A673 (cell line): ENCODE data around the gene NLGN1. TPM values are rescaled to one million over a fixed set of nuclear protein-coding genes. Genes with fewer than 3 reads are reported as not detected.

Experiments
- BruUV-seq: library from RNA; stranded (reverse); fragments of 400-500 nt; replicated peaks from 2 replicates; lab custom pipeline; 2021; lab: Mats Ljungman, UMichigan
- CTCF ChIA-PET: fragments of 300-600 bp; sonication (Branson Sonifier 250); formaldehyde crosslinking; loops from one replicate; lab custom pipeline; 2022; ENCODE audit warnings: antibody characterized with exemption; lab: Charles Lee
- POLR2A ChIA-PET: fragments of 300-600 bp; sonication (Branson Sonifier 250); formaldehyde crosslinking; loops from one replicate; lab custom pipeline; 2022; ENCODE audit warnings: antibody characterized with exemption; ENCODE audit not compliant: low non-redundant PET; lab: Charles Lee
- DNase-seq: peaks from one replicate; pipeline ENCODE4 v3.0.0-alpha.2; 2015; ENCODE audit warnings: low spot score
- H3K27ac ChIP-seq: fragments of 200-600 bp; sonication (generic); 2 replicates; pipeline ENCODE4 v1.5.1; 2016; ENCODE audit warnings: mixed run types, low read depth, mild to moderate bottlenecking, mixed read lengths, antibody characterized with exemption, low read length; ENCODE audit not compliant: poor library complexity, severe bottlenecking
- H3K27me3 ChIP-seq: fragments of 200-600 bp; sonication (generic); replicated peaks from 2 replicates; pipeline ENCODE4 v1.6.1; 2017; ENCODE audit warnings: mixed run types, low read depth, mild to moderate bottlenecking, mixed read lengths, antibody characterized with exemption, low read length; ENCODE audit not compliant: insufficient read depth, poor library complexity
- H3K36me3 ChIP-seq: fragments of 200-600 bp; sonication (generic); 2 replicates; pipeline ENCODE4 v1.6.1; 2016; ENCODE audit warnings: mixed run types, mild to moderate bottlenecking, mixed read lengths, antibody characterized with exemption, low read length; ENCODE audit not compliant: insufficient read depth, poor library complexity, severe bottlenecking
- H3K4me1 ChIP-seq: fragments of 200-600 bp; sonication (generic); 2 replicates; pipeline ENCODE4 v1.6.1; 2017; ENCODE audit warnings: mixed run types, mild to moderate bottlenecking, mixed read lengths, antibody characterized with exemption, low read length; ENCODE audit not compliant: insufficient read depth, poor library complexity, severe bottlenecking
- H3K4me3 ChIP-seq: fragments of 200-600 bp; sonication (generic); 2 replicates; pipeline ENCODE4 v1.5.1; 2016; ENCODE audit warnings: low read depth, mixed run types, mild to moderate bottlenecking, mixed read lengths, low read length; ENCODE audit not compliant: poor library complexity, severe bottlenecking
- H3K9me3 ChIP-seq: fragments of 200-600 bp; sonication (generic); 2 replicates; pipeline ENCODE4 v1.6.1; 2016; ENCODE audit warnings: mixed run types, low read depth, mild to moderate bottlenecking, mixed read lengths, antibody characterized with exemption, low read length; ENCODE audit not compliant: poor library complexity, severe bottlenecking
- EZH2 ChIP-seq: fragments of 200-600 bp; sonication (generic); IDR thresholded peaks from 2 replicates; pipeline ENCODE4 v1.6.1; 2017; ENCODE audit warnings: borderline replicate concordance, low read depth, mild to moderate bottlenecking, mixed read lengths, antibody characterized with exemption, low read length; ENCODE audit not compliant: poor library complexity, severe bottlenecking
- intact Hi-C: fragments of 100-400 bp; cut with micrococcal nuclease; formaldehyde crosslinking; loops from one replicate; pipeline ENCODE4 v1.10.0; 2022; ENCODE audit not compliant: unreplicated experiment
- total RNA-seq: library from RNA; stranded (reverse); gene quantifications from 2 replicates; pipeline ENCODE4 v1.2.3, GENCODE V29; 2021
- TF ChIP-seq, protein P1 (sequence below): fragments of 300-800, 200-600 bp; sonication (generic); conservative IDR thresholded peaks from 2 replicates; pipeline ENCODE4 v1.5.1; 2017; ENCODE audit warnings: low read depth, mild to moderate bottlenecking, antibody characterized with exemption, low read length, moderate library complexity, mixed read lengths

The NLGN1 gene
- total RNA-seq, 1 experiment from 2014 or later, result 0.39 TPM

DNA sequence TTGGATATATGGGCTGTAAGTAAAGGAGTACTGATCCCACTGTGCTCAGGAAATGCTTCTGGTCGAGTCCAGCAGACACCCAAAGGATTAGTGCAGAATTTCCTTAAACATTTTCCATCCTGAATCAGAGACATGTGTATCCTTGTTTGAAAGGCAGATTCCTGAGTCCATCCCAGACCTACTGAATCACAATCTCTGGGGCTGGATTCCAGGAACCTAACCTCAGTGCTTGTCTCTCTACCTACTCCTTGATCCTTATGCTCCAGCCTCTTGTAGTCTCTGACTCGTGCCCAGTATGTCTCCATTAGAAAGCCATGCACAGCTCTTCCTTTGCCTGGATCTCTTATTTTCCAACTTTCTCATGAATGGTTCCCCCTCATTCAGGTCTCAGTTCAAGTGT is 585.8 kb downstream of the NLGN1 start:
- CTCF ChIA-PET, result no interaction called here
- no TSS peak for BruUV-seq
- intact Hi-C loops, result no loop called here
- TF ChIP-seq EZH2, result no peak
- TF ChIP-seq, protein P1, sequence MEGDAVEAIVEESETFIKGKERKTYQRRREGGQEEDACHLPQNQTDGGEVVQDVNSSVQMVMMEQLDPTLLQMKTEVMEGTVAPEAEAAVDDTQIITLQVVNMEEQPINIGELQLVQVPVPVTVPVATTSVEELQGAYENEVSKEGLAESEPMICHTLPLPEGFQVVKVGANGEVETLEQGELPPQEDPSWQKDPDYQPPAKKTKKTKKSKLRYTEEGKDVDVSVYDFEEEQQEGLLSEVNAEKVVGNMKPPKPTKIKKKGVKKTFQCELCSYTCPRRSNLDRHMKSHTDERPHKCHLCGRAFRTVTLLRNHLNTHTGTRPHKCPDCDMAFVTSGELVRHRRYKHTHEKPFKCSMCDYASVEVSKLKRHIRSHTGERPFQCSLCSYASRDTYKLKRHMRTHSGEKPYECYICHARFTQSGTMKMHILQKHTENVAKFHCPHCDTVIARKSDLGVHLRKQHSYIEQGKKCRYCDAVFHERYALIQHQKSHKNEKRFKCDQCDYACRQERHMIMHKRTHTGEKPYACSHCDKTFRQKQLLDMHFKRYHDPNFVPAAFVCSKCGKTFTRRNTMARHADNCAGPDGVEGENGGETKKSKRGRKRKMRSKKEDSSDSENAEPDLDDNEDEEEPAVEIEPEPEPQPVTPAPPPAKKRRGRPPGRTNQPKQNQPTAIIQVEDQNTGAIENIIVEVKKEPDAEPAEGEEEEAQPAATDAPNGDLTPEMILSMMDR, result no peak
- Histone ChIP-seq H3K4me1 (no peaks in the 10 kb centered on the region), H3K4me3 (no peak overlapping the region), H3K36me3 (no peaks in the 10 kb centered on the region), H3K27me3 (no peaks in the 10 kb centered on the region), H3K27ac (no peak overlapping the region), H3K9me3 (no peaks in the 10 kb centered on the region)
- POLR2A ChIA-PET, result no interaction called here
- no peak for DNase-seq

DNA sequence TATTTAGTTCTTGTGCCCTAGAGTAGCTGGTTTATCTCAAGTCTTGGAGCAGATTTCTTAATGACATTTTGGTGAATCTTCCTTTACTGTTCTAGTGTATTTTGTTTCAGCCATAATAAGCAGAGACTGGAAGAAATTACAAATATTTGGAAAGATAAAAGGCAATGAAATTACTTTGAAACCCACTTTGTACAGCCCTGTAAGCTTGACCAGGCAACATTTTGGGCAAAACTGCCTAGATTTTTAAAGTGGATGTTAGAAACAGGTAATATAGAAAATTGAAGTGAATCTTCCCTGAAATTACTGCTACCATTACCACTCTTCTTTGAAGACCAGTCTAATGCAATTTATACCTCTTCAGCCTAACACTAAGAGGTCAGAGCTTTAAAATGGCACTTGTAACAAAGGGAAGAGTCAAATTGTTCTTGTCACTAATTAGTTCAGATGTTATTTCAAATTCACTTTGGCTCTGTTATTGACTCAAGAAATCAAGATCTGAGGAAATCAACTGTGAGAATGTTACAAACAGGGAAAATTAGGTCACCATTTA is 589.4 kb downstream of the NLGN1 start:
- H3K27ac ChIP-seq, result no peak overlapping the region
- intact Hi-C loops, result no loop called here
- BruUV-seq, result no TSS peak
- no peak overlapping the region for H3K4me3 ChIP-seq
- CTCF ChIA-PET, result no interaction called here
- no peaks in the 10 kb centered on the region for H3K27me3 ChIP-seq
- no peak for TF ChIP-seq EZH2
- TF ChIP-seq, protein P1, result no peak
- H3K36me3 ChIP-seq, result no peaks in the 10 kb centered on the region
- no peaks in the 10 kb centered on the region for H3K4me1 ChIP-seq
- no peak for DNase-seq
- POLR2A ChIA-PET, result no interaction called here
- no peaks in the 10 kb centered on the region for H3K9me3 ChIP-seq

DNA sequence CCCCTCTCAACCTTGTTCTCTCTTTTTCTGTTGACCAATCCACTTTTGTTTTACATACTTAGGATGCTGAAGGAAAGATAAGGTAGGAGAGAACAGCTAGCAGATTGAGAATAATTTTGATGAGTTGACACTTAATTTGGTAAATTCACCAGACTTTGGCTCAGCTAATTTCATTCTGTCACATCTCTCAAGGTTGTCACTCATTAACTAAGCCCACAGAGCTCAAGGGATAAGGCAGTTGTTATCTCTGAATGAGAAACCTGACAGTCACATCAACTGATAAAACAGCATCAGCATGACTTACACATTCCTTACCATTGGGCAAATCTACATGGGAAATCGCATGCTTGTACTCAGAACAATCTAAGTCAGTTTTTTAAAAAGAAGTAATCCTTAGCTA is 591.4 kb downstream of the NLGN1 start:
- ChIA-PET CTCF (interaction anchor here (0.8 kb wide), 1 partner anchor 22 kb away, joined by 3 read pairs; no protein-coding TSS in a partner anchor), POLR2A (no interaction called here)
- TF ChIP-seq EZH2, result no peak
- intact Hi-C loops, result no loop called here
- H3K9me3 ChIP-seq, result no peaks in the 10 kb centered on the region
- H3K4me3 ChIP-seq, result no peak overlapping the region
- H3K27me3 ChIP-seq, result no peaks in the 10 kb centered on the region
- no TSS peak for BruUV-seq
- DNase-seq, result no peak
- no peak overlapping the region for H3K27ac ChIP-seq
- peaks cover 3% of the 10 kb centered on the region for H3K4me1 ChIP-seq
- H3K36me3 ChIP-seq, result no peaks in the 10 kb centered on the region

DNA sequence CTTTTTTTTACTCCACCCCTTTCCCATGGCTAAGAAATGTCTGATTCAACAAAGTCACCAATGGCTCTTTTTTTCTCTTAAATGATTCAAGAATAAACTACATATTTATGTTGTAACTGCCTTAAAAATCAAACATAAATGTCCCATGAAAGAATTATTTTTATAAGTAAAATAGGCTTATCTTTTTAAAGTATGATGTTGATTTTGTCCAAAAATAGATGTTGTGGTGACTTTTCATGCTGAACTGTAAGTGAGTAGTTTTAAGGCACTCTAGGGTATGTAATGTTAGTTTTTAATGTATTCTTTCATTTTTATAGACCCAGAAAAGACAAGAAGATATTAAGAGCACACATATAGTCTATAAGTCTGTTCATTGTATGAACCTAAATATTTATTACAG is 594.9 kb downstream of the NLGN1 start:
- H3K27me3 ChIP-seq, result no peaks in the 10 kb centered on the region
- H3K27ac ChIP-seq, result no peak overlapping the region
- TF ChIP-seq, protein P1, result no peak
- TF ChIP-seq EZH2, result no peak
- no TSS peak for BruUV-seq
- intact Hi-C loops, result no loop called here
- H3K36me3 ChIP-seq, result no peaks in the 10 kb centered on the region
- ChIA-PET POLR2A (no interaction called here), CTCF (no interaction called here)
- H3K4me3 ChIP-seq, result no peak overlapping the region
- no peak for DNase-seq
- peaks cover 3% of the 10 kb centered on the region for H3K4me1 ChIP-seq
- H3K9me3 ChIP-seq, result no peaks in the 10 kb centered on the region
